B cell (primary cell): ENCODE measurements around the gene SPAAR. TPM values are rescaled to one million over a fixed set of nuclear protein-coding genes. Genes with fewer than 3 reads are reported as not detected.

Experiments
- ATAC-seq: fragments of 200-7000 bp; cut with Tn5 transposase; one replicate; pipeline ENCODE4 v1.10.0; 2021; ENCODE audit warnings: low read depth, mild to moderate bottlenecking, moderate number of reproducible peaks, moderate library complexity
- CTCF ChIA-PET: fragments of 350-600 bp; sonication (Branson Sonifier 250); formaldehyde crosslinking; loops from one replicate; lab custom pipeline; 2021; ENCODE audit warnings: antibody characterized with exemption, inconsistent platforms; lab: Charles Lee
- POLR2A ChIA-PET: fragments of 350-600 bp; sonication (Branson Sonifier 250); formaldehyde crosslinking; loops from one replicate; lab custom pipeline; 2021; ENCODE audit warnings: antibody characterized with exemption; lab: Charles Lee
- DNase-seq: peaks from one replicate; pipeline ENCODE4 v3.0.0; 2013
- H2AFZ ChIP-seq: 2 replicates; pipeline ENCODE4 v1.6.1; 2012; ENCODE audit warnings: mild to moderate bottlenecking, low read depth, low read length; ENCODE audit not compliant: insufficient read depth, poor library complexity, severe bottlenecking
- H3K27ac ChIP-seq, 2 donors: 1 replicate in 1 of 2; 2 replicates in 1 of 2; pipeline ENCODE4 v1.5.1; 2012 to 2013; ENCODE audit warnings: low read length in 2 of 2, mild to moderate bottlenecking in 2 of 2, moderate library complexity in 1 of 2
- H3K27me3 ChIP-seq, 4 experiments: fragments of 200-600 bp in 1 of 4; sonication (generic) in 1 of 4; replicated peaks in 1 of 4; 1 replicate in 2 of 4; 2 replicates in 2 of 4; pipeline versions ENCODE4 v1.6.1 to v1.7.0; 2013 to 2016; ENCODE audit warnings: low read length in 3 of 4, mild to moderate bottlenecking in 2 of 4, mixed read lengths in 1 of 4, moderate library complexity in 1 of 4; ENCODE audit not compliant: insufficient read depth in 4 of 4, control insufficient read depth in 3 of 4; ENCODE audit errors: control extremely low read depth in 1 of 4
- H3K36me3 ChIP-seq, 2 experiments: replicated peaks in 1 of 2; 1 replicate in 1 of 2; 2 replicates in 1 of 2; pipeline versions ENCODE4 v1.6.1 to v1.7.1; 2013; ENCODE audit warnings: low read length in 1 of 2; ENCODE audit not compliant: insufficient read depth in 2 of 2, control insufficient read depth in 1 of 2; ENCODE audit errors: control extremely low read depth in 1 of 2, extremely low read depth in 1 of 2
- H3K4me1 ChIP-seq, 2 donors: fragments of 200-600 bp in 1 of 2; sonication (generic) in 1 of 2; 1 replicate in 1 of 2; 2 replicates in 1 of 2; pipeline versions ENCODE4 v1.5.1 to v1.6.1; 2013 to 2017; ENCODE audit warnings: low read length in 2 of 2; ENCODE audit not compliant: control insufficient read depth in 2 of 2, insufficient read depth in 2 of 2
- H3K4me2 ChIP-seq: replicated peaks from 2 replicates; pipeline ENCODE3; 2012; ENCODE audit warnings: mild to moderate bottlenecking, low read depth, low read length; ENCODE audit not compliant: poor library complexity, severe bottlenecking
- H3K4me3 ChIP-seq, 5 experiments: fragments of 200-600 bp in 1 of 5; sonication (generic) in 1 of 5; 1 replicate in 3 of 5; 2 replicates in 2 of 5; pipeline versions ENCODE4 v1.5.1 to v1.7.0; 2011 to 2016; ENCODE audit warnings: low read length in 4 of 5, mild to moderate bottlenecking in 4 of 5, low read depth in 2 of 5, control low read depth in 1 of 5, moderate library complexity in 1 of 5; ENCODE audit not compliant: insufficient read depth in 1 of 5; ENCODE audit errors: control extremely low read depth in 1 of 5, extremely low read depth in 1 of 5
- H3K79me2 ChIP-seq: fragments of 200-600 bp; sonication (generic); one replicate; pipeline ENCODE4 v1.6.0; 2016; ENCODE audit warnings: low read length; ENCODE audit not compliant: control insufficient read depth, insufficient read depth
- H3K9ac ChIP-seq: fragments of 200-600 bp; sonication (generic); 2 replicates; pipeline ENCODE4 v1.6.1; 2017; ENCODE audit warnings: mild to moderate bottlenecking, low read length, moderate library complexity
- H3K9me3 ChIP-seq, 3 donors: one replicate each; pipeline versions ENCODE4 v1.6.1 to v1.7.1; 2013; ENCODE audit warnings: low read length in 2 of 3; ENCODE audit not compliant: control insufficient read depth in 2 of 3, insufficient read depth in 1 of 3; ENCODE audit errors: control extremely low read depth in 1 of 3
- H4K20me1 ChIP-seq: 2 replicates; pipeline ENCODE4 v1.6.0; 2012; ENCODE audit warnings: mild to moderate bottlenecking, low read length; ENCODE audit not compliant: insufficient read depth, control insufficient read depth, poor library complexity, severe bottlenecking
- H3K27ac Mint-ChIP-seq: one replicate; pipeline ENCODE4 v1.8.0; 2021; ENCODE audit warnings: mixed read lengths
- H3K27me3 Mint-ChIP-seq: one replicate; pipeline ENCODE4 v1.8.0; 2021; ENCODE audit warnings: mixed read lengths
- H3K4me1 Mint-ChIP-seq: one replicate; pipeline ENCODE4 v1.8.0; 2021; ENCODE audit warnings: mixed read lengths
- H3K4me3 Mint-ChIP-seq: one replicate; pipeline ENCODE4 v1.8.0; 2021; ENCODE audit warnings: mixed read lengths
- H3K9me3 Mint-ChIP-seq: one replicate; pipeline ENCODE4 v1.8.0; 2022; ENCODE audit warnings: mixed read lengths; ENCODE audit not compliant: insufficient read depth
- CTCF ChIP-seq: fragments of 200-600 bp; IDR thresholded peaks from one replicate; pipeline ENCODE4 v1.8.0; 2022; ENCODE audit warnings: antibody characterized with exemption, mild to moderate bottlenecking
- EZH2 ChIP-seq: IDR thresholded peaks from 2 replicates; pipeline ENCODE4 v1.6.1; 2012; ENCODE audit warnings: borderline replicate concordance, low read depth, mild to moderate bottlenecking, moderate library complexity, low read length; ENCODE audit not compliant: insufficient read depth, poor library complexity, severe bottlenecking
- WGBS: methylation state at CpG from one replicate; pipeline ENCODE4 v1.1.5; 2013; ENCODE audit warnings: missing lambda C conversion rate; ENCODE audit not compliant: insufficient coverage; 5-methylcytosine and 5-hydroxymethylcytosine counted together
- intact Hi-C: fragments of 100-400 bp; cut with micrococcal nuclease; formaldehyde crosslinking; loops from one replicate; pipeline ENCODE4 v1.10.0; 2022
- polyA plus RNA-seq: library from polyadenylated mRNA; depleted of rRNA; stranded (reverse); fragments of >200 nt; gene quantifications from 2 replicates; pipeline ENCODE4 v1.2.3, GENCODE V29; 2012
- total RNA-seq, 2 donors: library from RNA; stranded (reverse); fragments of 120-200 nt in 1 of 2; gene quantifications; 1 replicate in 1 of 2; 2 replicates in 1 of 2; pipeline versions ENCODE4 v1.2.3 to v1.2.4, GENCODE V29; 2013 to 2022

Gene SPAAR
- total and polyA plus RNA-seq, 2 donors (not counting 1 experiment from before 2014, with no cell fraction given) = not detected

- no peaks in the 10 kb centered on the region for H4K20me1 ChIP-seq
- 98% methylated on average over 4 of the region's 4 CpGs for WGBS
- DNase-seq (no peak), ATAC-seq (no peak)
- intact Hi-C loops = no loop called here
- Mint-ChIP-seq H3K4me3 (no peak overlapping the region), H3K9me3 (no peaks in the 10 kb centered on the region), H3K27me3 (peaks cover 5% of the 10 kb centered on the region), H3K4me1 (peaks cover 5% of the 10 kb centered on the region), H3K27ac (no peak overlapping the region)
- no peak overlapping the region for H3K27ac ChIP-seq
- H3K4me3 ChIP-seq = no peak overlapping the region
- no peaks in the 10 kb centered on the region for H3K79me2 ChIP-seq
- no peaks in the 10 kb centered on the region for H3K36me3 ChIP-seq
- no peaks in the 10 kb centered on the region for H3K27me3 ChIP-seq
- no peak for TF ChIP-seq EZH2
- no peak for TF ChIP-seq CTCF
- ChIA-PET CTCF (interaction anchor here (0.6 kb wide), 1 partner anchor 665 kb away, joined by 3 read pairs; no protein-coding TSS in a partner anchor), POLR2A (no interaction called here)
- H3K9me3 ChIP-seq = no peaks in the 10 kb centered on the region
- no peaks in the 10 kb centered on the region for H3K4me1 ChIP-seq
- no peak overlapping the region for H3K4me2 ChIP-seq
- no peak overlapping the region for H3K9ac ChIP-seq
- no peak overlapping the region for H2AFZ ChIP-seq
Measured at GRCh38 chr9:35917261-35917660, 8.0 kb downstream of the SPAAR start.

- H3K4me3 Mint-ChIP-seq = no peak overlapping the region
- TF ChIP-seq EZH2 (no peak), CTCF (no peak)
- no peak for ATAC-seq
- no peaks in the 10 kb centered on the region for H3K79me2 ChIP-seq
- H3K4me3 ChIP-seq = no peak overlapping the region
- no peak for DNase-seq
- H3K4me2 ChIP-seq = no peak overlapping the region
- H3K9me3 Mint-ChIP-seq = no peaks in the 10 kb centered on the region
- no peak overlapping the region for H3K27ac Mint-ChIP-seq
- no peak overlapping the region for H2AFZ ChIP-seq
- intact Hi-C loops = no loop called here
- no peaks in the 10 kb centered on the region for H3K36me3 ChIP-seq
- H4K20me1 ChIP-seq = no peaks in the 10 kb centered on the region
- POLR2A ChIA-PET = no interaction called here
- peaks cover 13% of the 10 kb centered on the region for H3K27me3 Mint-ChIP-seq
- no peaks in the 10 kb centered on the region for H3K9me3 ChIP-seq
- peaks cover 5% of the 10 kb centered on the region for H3K4me1 Mint-ChIP-seq
- CTCF ChIA-PET = interaction anchor here (0.9 to 1.6 kb wide), 2 partner anchors 105 to 129 kb away, joined by 3 to 4 read pairs; no protein-coding TSS in a partner anchor
- peaks cover 0 to 4% (median 1%) of the 10 kb centered on the region in 4 experiments for H3K27me3 ChIP-seq
- no peaks in the 10 kb centered on the region for H3K4me1 ChIP-seq
- no peak overlapping the region for H3K27ac ChIP-seq
- WGBS = 100% methylated on average over 1 of the region's 3 CpGs
- H3K9ac ChIP-seq = no peak overlapping the region
Measured at GRCh38 chr9:35918780-35919179, 9.5 kb downstream of the SPAAR start.
